Epithelial cell of proximal tubule (primary cell): ENCODE measurements around the gene NCK2. TPM values are rescaled to one million over a fixed set of nuclear protein-coding genes. Genes with fewer than 3 reads are reported as not detected.

Experiments used
- DNase-seq: peaks from one replicate; pipeline ENCODE4 v3.0.0-alpha.2; 2011; ENCODE audit warnings: low read depth
- H3K4me3 ChIP-seq: 2 replicates; pipeline ENCODE4 v1.5.1; 2011; ENCODE audit warnings: low read depth, mild to moderate bottlenecking, low read length
- total RNA-seq: library from RNA; depleted of rRNA; stranded (reverse); fragments of >200 nt; gene quantifications from 2 replicates; pipeline ENCODE4 v1.2.3, GENCODE V29; 2015
- TF ChIP-seq, protein P1 (sequence below): conservative IDR thresholded peaks from 2 replicates; pipeline ENCODE4 v1.5.1; 2012; ENCODE audit warnings: low read depth, mild to moderate bottlenecking, low read length

The NCK2 gene
- total RNA-seq, 1 donor from 2014 or later: 53.0 TPM

DNA sequence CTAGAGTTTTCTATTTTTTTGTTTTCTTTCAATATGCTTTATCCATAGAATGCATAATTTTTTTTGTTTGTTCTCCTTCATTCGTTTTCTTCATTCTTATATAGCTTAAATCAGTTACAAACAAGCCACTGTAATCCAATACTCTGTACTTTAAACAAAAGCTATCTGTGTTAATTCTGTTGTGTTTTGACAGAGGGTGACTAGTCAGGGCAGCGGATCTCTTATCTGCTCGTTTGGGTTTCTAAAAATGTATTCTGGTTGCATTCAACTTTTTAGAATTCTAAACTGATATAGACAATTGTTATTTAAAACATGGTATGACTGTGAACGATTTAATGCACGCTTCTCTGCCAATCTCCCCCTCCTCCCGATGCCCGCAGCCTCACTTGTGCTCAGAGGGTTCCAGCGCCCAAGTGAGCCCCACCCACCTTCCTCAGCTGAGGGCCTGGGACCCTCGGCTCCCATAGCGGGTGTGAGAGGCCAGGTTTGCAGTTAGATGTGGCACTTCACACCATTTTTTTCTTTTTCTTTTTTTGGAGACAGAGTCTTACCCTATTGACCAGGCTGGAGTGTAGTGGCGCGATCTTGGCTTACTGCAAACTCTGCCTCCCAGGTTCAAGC, 44.1 kb downstream of the NCK2 start:
- H3K4me3 ChIP-seq: no peak overlapping the region
- TF ChIP-seq, protein P1, sequence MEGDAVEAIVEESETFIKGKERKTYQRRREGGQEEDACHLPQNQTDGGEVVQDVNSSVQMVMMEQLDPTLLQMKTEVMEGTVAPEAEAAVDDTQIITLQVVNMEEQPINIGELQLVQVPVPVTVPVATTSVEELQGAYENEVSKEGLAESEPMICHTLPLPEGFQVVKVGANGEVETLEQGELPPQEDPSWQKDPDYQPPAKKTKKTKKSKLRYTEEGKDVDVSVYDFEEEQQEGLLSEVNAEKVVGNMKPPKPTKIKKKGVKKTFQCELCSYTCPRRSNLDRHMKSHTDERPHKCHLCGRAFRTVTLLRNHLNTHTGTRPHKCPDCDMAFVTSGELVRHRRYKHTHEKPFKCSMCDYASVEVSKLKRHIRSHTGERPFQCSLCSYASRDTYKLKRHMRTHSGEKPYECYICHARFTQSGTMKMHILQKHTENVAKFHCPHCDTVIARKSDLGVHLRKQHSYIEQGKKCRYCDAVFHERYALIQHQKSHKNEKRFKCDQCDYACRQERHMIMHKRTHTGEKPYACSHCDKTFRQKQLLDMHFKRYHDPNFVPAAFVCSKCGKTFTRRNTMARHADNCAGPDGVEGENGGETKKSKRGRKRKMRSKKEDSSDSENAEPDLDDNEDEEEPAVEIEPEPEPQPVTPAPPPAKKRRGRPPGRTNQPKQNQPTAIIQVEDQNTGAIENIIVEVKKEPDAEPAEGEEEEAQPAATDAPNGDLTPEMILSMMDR: no peak
- no peak for DNase-seq

GRCh38 chr2:105789745-105790460, 45.2 kb downstream of the NCK2 start:
- H3K4me3 ChIP-seq: no peak overlapping the region
- TF ChIP-seq, protein P1: peak; percentile 24
- DNase-seq: no peak

DNA sequence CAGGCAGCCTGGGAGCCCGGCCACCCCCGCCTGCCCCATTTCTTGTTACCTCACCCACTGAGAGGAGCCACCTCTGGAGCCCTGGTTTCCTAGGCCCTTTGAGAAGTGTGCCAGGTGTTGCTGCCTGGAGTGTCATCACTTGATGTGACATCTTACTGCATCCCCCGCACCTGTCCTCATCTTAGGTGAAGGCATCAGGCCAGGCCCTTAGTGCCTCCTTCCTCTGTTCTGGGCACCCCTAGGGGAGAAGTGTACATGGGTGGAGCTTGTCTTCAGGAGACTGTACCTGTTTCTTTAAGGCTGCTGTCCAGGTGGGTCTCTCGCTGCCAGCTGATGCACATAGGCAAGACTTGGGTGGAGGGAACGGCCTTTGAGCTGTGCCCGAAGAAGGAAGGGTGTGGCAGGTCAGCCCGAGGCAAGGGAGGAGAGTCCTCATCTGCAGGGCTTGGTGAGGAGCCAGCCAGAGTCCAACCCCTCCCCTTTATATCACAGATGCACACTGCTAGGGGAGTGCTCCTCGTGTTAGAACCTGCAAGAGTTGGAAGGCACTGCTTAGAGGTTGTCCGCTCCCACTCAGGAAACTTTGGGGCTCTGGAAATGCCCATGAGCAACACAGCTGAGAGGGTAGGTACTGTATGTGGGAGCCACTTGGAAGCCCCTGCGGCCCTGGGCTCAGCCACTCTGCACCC, 45.9 kb downstream of the NCK2 start:
- no peak overlapping the region for H3K4me3 ChIP-seq
- TF ChIP-seq, protein P1: no peak
- no peak for DNase-seq

DNA sequence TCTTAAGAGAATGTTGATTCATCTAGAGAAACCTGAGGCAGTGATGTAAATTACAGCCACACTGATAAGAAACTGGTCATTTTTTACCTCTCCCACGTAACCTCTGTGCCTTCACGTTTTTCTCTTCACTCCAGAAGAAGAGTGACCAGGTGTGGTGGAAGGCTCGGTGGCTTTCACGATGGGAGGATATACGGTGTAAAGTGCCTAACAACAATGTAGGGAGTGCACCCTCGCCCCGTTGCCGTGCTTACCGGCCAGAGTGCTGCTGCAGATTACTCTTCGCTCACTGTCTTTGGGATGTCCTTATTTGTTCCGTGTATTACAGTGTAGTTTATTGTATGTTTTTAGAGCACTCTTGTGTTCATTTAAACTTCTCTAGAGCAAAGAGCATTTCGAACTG, 46.5 kb downstream of the NCK2 start:
- H3K4me3 ChIP-seq: no peak overlapping the region
- TF ChIP-seq, protein P1: no peak
- DNase-seq: no peak

DNA sequence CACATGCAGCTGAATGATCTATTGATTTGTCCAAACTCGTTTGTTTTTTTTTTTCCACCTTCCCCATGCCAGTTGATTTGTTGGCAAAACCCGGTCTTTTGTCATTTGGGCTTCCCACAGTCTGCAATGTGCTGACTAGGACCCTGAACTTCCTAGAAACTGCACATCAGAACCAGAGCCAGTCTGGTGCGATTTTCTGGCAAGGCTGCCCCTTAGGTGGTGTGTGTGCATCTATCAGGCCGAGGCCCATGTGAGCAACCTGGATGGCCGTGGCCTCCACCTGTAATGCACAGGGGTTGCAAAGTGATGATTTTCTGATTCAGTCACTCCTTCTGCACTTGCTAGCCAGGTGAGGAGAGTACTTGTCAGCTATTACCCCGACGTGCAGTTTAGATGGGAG, 47.8 kb downstream of the NCK2 start:
- TF ChIP-seq, protein P1: no peak
- no peak overlapping the region for H3K4me3 ChIP-seq

DNA sequence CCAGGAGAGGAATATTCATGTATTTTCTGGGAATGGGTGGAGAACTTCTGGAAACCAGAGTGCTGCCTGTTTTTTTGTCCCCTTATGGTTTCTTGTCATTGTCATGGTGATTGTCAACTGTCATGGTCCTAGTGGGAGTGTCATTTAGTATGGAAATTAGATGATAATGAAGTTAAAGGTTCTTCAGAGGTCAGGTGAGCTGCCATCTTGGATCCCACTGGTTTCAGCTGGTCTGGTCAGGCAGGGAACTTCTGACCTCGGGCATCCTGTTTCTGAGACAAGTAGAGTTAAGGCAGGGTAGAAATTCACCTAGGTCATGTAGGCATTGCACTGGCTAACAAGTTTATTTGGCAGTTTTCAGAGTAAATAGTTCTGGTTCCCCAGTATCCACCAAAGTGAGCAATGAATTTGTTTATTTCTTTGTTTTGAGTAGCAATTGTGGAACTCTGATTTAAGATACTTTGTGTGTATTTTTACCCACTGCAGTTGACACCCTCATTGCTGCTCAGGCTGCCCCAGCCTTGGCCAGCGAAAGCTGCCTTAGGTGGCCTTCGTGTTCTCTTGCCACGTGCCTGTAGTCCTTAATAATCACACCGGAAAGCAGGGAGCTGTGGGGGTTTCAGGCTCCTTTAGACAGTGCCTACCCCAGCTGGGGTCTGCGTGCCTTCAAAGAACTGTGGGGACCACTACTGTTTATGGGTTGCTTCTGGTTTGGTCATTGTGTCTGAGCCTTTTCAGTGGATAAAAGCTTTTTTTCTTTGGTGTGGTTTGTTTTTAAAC, 48.7 kb downstream of the NCK2 start:
- DNase-seq: no peak
- H3K4me3 ChIP-seq: no peak overlapping the region
- TF ChIP-seq, protein P1: no peak

More for the DNA sequence above, 47.8 kb downstream of the NCK2 start:
- DNase-seq: no peak
